ENCODE results near the gene RNF141.

The RNF141 gene

GRCh38 chr11:10564696-10565318 is 23.8 kb upstream of the RNF141 start:
- ChIA-PET CTCF (interaction anchor here (0.8 to 1.9 kb wide), 6 partner anchors 9 to 172 kb away, joined by 3 to 7 read pairs (median 4); no protein-coding TSS in a partner anchor), POLR2A (no interaction called here)
- peak; percentile 27 for TF ChIP-seq CTCF (IDR thresholded peaks at IDR 0.05; ENCODE audit: control extremely low read depth, extremely low read depth, low read depth, missing control alignments)
- no peak for DNase-seq (ENCODE audit: extremely low spot score)

GRCh38 chr11:10564030-10564429 is 23.0 kb upstream of the RNF141 start:
- ChIA-PET CTCF (interaction anchor here (0.8 to 1.0 kb wide), 2 partner anchors 9 to 23 kb away, joined by 3 to 5 read pairs; partner anchors contain the start of gene RNF141), POLR2A (no interaction called here)
- TF ChIP-seq CTCF (IDR thresholded peaks at IDR 0.05; ENCODE audit: control extremely low read depth, extremely low read depth, low read depth, missing control alignments), result no peak
- DNase-seq (ENCODE audit: extremely low spot score), result no peak

GRCh38 chr11:10561947-10562346 is 21.0 kb upstream of the RNF141 start:
- TF ChIP-seq CTCF (IDR thresholded peaks at IDR 0.05; ENCODE audit: control extremely low read depth, extremely low read depth, low read depth, missing control alignments), result no peak
- POLR2A ChIA-PET, result no interaction called here
- CTCF ChIA-PET, result interaction anchor here (0.6 to 1.6 kb wide), 2 partner anchors 9 to 21 kb away, joined by 3 read pairs; partner anchors contain the start of gene RNF141
- DNase-seq (ENCODE audit: extremely low spot score), result no peak

GRCh38 chr11:10561043-10561818 is 20.2 kb upstream of the RNF141 start:
- DNase-seq (ENCODE audit: extremely low spot score), result no peak
- POLR2A ChIA-PET, result no interaction called here
- no peak for TF ChIP-seq CTCF (IDR thresholded peaks at IDR 0.05; ENCODE audit: control extremely low read depth, extremely low read depth, low read depth, missing control alignments)
- CTCF ChIA-PET, result interaction anchor here (0.6 to 1.7 kb wide), 4 partner anchors 10 to 148 kb away, joined by 3 read pairs; partner anchors contain the start of gene RNF141

- POLR2A ChIA-PET, result no interaction called here
- no peak for TF ChIP-seq CTCF (IDR thresholded peaks at IDR 0.05; ENCODE audit: control extremely low read depth, extremely low read depth, low read depth, missing control alignments)
- CTCF ChIA-PET, result interaction anchor here (1.6 kb wide), 1 partner anchor 17 kb away, joined by 13 read pairs; the partner anchor contains the start of gene RNF141
- DNase-seq (ENCODE audit: extremely low spot score), result no peak
Observed at GRCh38 chr11:10558288-10558687, 17.3 kb upstream of the RNF141 start.

- no peak for TF ChIP-seq CTCF (IDR thresholded peaks at IDR 0.05; ENCODE audit: control extremely low read depth, extremely low read depth, low read depth, missing control alignments)
- no peak for DNase-seq (ENCODE audit: extremely low spot score)
- CTCF ChIA-PET, result interaction anchor here (1.9 kb wide), 1 partner anchor 8 kb away, joined by 5 read pairs; no protein-coding TSS in a partner anchor
- POLR2A ChIA-PET, result no interaction called here
Observed at GRCh38 chr11:10556590-10556989, 15.6 kb upstream of the RNF141 start.

Data from GM10248 (cell line).